Kidney capillary endothelial cell (primary cell): ENCODE data around the gene SLC6A5.
A peak's percentile ranks its signal among the peaks of the same experiment; 100 is the strongest.

Experiments used
- DNase-seq: peaks from one replicate; pipeline ENCODE4 v3.0.0-alpha.2; 2018; ENCODE audit warnings: low spot score

Gene SLC6A5

GRCh38 chr11:20596205-20597153 is 2.9 kb upstream of the SLC6A5 start:
- DNase-seq, result no peak

GRCh38 chr11:20597154-20597679 is 2.2 kb upstream of the SLC6A5 start:
- no peak for DNase-seq

- no peak for DNase-seq
These were observed 1.5 kb upstream of the SLC6A5 start for GRCh38 chr11:20597680-20598484.

GRCh38 chr11:20598492-20598891 is 916 bp upstream of the SLC6A5 start:
- DNase-seq, result no peak

GRCh38 chr11:20600020-20600346 is 575 bp downstream of the SLC6A5 start:
- no peak for DNase-seq

GRCh38 chr11:20600551-20600950 is 1.1 kb downstream of the SLC6A5 start:
- DNase-seq, result no peak

- DNase-seq, result no peak
These were observed 2.0 kb downstream of the SLC6A5 start for GRCh38 chr11:20601221-20601914.

- no peak for DNase-seq
These were observed 4.9 kb downstream of the SLC6A5 start for GRCh38 chr11:20604295-20604803.

- no peak for DNase-seq
These were observed 5.6 kb downstream of the SLC6A5 start for GRCh38 chr11:20604864-20605601.

- no peak for DNase-seq
These were observed 6.2 kb downstream of the SLC6A5 start for GRCh38 chr11:20605602-20606091.

GRCh38 chr11:20608934-20609333 is 9.5 kb downstream of the SLC6A5 start:
- no peak for DNase-seq

GRCh38 chr11:20609727-20610707 is 10.6 kb downstream of the SLC6A5 start:
- DNase-seq, result peak; percentile 69

GRCh38 chr11:20610825-20611224 is 11.4 kb downstream of the SLC6A5 start:
- DNase-seq, result peak; percentile 40

GRCh38 chr11:20611445-20611844 is 12.0 kb downstream of the SLC6A5 start:
- DNase-seq, result no peak

GRCh38 chr11:20611892-20612291 is 12.5 kb downstream of the SLC6A5 start:
- no peak for DNase-seq

GRCh38 chr11:20612416-20612815 is 13.0 kb downstream of the SLC6A5 start:
- DNase-seq, result no peak

- DNase-seq, result no peak
These were observed 17.5 kb downstream of the SLC6A5 start for GRCh38 chr11:20616920-20617319.

- DNase-seq, result no peak
These were observed 18.1 kb downstream of the SLC6A5 start for GRCh38 chr11:20617346-20618005.

GRCh38 chr11:20618083-20618482 is 18.7 kb downstream of the SLC6A5 start:
- no peak for DNase-seq
